Stimulated activated CD4-positive, alpha-beta T cell treated with anti-CD3 and anti-CD28 coated beads, Interleukin-15, amount 100 ng/mL, for 1 hour (primary cell): ENCODE measurements around the gene HSBP1.

ENCODE experiments used
- DNase-seq, 2 donors: peaks; one replicate each; pipeline ENCODE4 v3.0.0-alpha.2; 2020; ENCODE audit warnings: low read depth in 1 of 2, low spot score in 1 of 2

The HSBP1 gene

DNA sequence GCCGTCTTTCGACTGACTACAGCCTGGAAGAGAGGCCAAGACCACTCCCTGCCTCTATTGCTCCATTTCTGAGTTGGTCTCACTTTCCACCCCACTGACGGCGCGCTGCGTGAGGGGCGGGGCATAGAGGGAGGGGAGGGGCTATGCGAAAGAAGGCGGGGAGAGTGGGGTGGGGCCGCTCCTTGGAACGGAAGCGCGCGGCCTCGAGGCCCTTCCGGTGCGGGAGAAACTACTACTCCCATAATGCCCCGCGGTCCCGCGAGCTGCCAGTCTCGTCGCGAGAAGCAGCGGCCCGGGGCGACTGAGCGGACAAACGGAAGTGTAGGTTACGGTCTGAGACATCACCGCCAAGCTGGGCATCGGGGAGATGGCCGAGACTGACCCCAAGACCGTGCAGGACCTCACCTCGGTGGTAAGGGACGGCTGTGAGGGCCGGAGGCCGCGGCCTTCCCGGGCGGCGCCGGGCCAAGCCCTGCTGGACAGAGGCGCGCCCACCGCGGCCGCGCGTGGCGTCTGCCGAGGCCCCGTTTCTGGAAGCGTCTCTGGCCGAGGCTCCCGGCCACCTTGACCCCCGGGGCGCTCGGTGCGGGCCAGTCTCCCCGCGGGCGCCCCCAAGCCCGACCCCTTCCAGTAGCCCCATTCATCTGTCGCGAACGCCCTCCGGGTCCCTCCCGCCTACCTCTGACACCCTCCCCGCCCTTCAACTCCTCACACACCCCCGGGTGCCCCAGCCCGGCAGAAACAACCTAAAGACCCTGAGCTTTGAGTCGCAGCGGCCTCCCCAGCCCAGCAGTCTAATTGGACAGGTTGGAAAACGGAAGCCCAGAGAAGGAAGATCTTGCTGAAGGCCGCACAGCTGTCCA, at the start of gene HSBP1:
Gene HSBP1 (plus strand): TSS at position 269 of the 863 bp plus-strand sequence. CDS start 99 bp downstream, at position 368.
- peak; percentile 85 to 91 for DNase-seq

DNA sequence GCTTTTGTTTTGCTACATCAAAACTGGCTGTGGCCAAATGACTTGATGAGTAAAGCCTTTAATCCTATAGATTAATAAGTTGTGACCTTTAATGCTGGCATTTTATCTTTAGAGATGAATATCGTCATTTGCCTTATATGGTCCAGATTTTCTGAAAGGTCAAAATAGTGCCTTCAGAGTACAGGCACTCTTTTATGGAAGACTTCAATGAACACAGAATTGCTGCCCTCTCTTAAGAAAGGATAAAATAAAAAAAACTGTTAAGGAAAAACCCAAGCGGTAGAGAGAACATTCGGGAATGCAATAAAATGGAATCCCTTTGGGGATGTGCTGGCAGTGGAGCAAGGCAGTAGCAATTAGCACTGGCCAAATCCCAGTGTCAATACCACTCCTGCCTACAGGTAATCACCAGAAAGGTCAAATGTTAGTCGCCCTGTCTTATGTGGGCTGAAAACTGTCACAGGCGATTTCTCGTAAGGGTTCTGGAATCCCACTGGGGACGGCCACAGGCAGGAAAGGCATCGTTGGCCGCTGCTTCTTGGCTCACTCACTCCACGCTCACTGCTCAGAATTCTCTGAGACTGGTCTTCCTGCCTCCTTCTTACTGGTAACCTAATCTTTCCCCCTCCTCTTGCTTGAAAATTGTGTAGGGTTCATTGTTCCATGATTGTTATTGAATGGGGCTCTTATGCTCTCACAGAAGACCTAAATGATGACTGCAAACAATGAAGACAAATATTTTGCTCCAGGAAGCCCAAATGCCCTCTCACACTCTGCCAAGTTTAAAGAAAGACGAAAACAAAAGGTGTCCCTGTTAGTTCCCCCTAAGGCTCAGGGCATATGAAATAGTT, 45.4 kb upstream of the HSBP1 start:
- DNase-seq: no peak

DNA sequence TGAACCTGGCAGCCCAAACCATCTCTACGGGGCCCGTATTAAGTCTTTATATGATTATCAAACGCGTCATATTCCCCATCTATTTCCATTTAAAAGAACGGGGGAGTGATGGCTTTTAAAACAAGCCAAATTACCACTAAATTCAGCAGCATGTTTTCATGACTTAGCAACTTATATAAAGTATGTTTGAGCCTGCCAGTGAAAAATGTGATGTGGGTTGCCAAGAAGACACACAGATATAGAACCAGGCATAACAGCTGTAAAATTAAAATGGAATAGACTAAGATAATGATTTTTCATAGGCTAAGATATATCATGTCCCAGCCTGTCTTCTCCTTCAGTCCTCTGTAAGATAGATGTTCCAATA, 44.8 kb upstream of the HSBP1 start:
- no peak for DNase-seq

DNA sequence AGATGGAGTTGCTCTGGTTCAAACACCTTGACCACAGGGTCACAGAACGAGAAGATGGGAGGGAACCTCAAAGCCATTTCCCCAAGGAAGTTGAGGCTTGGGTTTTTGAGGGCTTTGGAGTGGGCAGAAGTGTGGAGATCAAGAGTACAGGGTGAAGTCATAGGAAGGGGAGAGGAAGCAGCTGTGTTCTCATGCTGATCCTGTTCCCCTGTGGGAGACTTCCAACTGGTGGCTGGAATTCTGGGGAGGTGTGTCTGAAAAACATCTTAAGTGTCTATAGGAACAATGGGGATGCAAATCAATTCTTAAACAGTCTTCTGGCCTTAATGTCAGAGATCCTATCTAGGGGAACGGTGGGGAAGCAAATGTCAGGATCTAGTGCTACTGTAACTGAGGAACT, 38.8 kb upstream of the HSBP1 start:
- DNase-seq: no peak

DNA sequence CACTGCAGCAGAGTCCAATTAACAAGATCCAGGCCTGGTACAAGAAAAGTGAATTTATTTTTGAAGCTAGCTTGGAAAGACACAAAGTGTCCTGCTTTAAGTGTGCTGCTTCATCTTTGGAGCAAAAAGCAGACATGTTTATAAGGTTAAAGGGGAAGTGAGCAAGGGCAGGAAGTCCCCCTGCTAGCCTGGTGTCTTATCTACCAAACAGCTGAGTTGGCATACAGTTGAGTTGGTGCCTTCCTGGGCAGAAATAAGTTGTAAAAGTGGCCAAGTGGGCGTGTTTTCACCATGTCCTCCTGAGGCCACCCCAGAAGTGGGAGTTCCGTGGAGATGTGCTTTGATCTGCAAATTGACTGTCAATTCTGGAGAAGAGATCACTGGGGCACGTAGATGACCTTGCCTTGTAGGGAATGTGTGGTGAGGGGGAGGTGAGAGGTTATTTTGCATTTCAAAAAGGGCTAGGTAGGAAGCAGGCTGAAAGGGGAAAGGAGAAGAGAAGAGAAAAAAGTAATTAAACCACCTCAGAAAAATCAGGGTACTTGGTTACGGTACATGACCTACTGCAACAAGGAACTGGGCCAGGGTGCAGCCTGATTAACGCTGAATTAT, 38.3 kb upstream of the HSBP1 start:
- no peak for DNase-seq

DNA sequence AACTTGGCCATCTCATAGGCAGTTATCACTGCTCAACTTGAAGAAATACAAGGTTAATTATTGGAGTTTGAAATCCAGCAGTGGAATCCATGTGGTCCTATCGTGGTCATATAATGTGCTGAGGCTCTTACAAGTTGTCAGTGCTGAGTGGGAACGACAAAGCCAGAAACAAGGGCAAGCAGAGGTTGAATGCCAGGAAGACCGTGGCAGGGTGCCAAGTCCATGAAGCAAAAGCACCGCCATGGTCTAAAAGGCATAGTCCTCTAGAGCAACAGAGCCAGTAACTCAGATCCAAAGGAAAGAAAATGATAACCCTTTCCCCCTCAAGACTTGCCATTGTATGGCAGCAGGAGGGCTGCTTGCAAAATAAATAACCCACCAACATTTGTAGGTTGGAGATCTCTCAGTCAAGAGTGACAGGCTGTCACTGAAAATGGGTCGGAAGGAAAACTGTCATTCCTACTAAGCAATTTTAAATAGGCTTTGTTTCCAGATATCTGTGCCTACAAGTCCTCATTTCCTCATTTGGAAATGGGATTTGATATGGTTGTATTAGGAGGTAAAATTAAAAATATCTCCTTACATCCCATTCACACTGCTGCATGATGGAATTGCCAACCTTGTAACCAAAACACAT, 36.4 kb upstream of the HSBP1 start:
- no peak for DNase-seq

DNA sequence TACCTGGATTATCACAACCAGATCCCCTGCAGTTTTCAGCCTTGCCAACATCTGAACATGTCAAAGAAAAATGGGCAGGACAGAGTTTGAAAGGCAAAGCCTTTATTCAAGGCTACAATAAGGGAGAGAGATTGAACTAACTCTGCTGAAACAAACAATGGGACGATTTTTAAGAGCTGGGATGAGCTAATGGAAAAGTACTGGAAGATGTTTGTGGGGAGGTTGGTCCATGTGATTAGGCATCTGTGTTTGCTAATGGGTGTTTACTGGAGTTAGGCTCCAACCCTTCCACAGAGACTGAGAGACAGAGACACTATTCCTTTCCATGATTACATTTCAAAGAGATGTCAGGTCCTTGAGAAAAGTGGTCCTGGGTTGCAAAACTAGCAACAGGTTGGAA, 35.0 kb upstream of the HSBP1 start:
- no peak for DNase-seq

DNA sequence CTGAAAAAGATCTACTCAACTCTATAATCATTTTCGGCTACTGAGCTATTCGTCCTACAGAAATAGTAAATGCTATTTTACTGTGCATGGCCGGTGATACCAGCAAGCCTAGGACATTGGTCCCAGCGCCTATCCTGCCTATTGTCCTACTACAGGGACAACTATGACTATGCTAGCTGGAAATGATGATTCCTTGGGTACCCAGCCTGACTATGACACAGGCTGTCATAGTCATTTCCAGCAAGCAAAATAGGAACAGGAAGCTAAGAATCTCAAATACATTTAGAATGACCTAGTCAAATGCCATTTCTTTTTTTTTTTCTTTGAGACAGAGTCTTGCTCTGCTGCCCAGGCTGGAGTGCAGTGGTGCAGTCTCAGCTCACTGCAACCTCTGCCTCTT, 33.7 kb upstream of the HSBP1 start:
- no peak for DNase-seq

DNA sequence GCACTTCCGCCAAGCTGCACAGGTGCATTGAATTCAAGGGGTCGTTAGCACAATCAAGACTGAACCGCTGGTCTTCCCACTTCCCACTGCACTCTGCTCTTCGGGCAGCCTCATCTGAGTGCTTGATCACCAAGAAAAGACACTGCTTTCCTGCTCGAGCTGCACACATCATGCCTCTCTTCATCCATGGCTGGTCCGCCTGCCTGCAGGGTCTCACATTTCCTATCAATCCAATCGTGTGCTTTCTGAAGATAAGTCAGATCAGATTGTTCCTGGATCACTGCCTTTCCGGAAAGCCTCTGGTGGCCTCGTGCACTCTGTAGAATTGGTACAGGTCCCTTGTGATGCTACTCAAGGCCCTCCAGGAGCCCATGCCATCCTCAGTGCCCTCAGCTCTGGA, 30.8 kb upstream of the HSBP1 start:
- DNase-seq: no peak

DNA sequence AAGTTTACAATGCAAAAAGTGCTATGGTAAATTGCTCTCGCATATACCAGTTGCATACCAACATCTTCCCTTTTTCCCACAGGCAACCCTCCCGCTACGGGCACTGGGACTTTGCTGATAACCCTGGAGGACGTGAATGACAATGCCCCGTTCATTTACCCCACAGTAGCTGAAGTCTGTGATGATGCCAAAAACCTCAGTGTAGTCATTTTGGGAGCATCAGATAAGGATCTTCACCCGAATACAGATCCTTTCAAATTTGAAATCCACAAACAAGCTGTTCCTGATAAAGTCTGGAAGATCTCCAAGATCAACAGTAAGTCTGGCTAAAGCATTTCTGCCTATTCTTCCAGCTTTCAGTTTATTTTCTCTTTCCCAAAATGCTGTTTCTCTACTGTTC, 27.9 kb upstream of the HSBP1 start:
- no peak for DNase-seq

DNA sequence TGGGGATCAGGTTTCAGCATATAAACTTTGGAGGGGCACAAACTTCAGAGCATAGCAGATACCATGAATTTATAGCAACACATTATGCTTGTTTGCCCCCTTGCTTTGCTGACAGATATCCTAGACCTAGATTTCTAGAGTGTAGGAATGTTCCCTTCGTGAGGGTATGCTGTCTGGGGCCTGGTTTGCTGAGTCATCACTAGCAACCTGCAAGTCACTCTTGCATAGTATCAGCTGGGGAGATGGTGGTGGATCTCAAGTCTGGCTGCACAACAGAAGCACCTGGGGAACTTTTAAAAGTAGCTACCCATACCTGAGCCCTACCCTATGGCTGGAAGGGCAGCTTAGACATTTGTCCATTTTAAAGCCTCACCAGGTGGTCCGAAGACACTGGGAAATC, 22.3 kb upstream of the HSBP1 start:
- no peak for DNase-seq

DNA sequence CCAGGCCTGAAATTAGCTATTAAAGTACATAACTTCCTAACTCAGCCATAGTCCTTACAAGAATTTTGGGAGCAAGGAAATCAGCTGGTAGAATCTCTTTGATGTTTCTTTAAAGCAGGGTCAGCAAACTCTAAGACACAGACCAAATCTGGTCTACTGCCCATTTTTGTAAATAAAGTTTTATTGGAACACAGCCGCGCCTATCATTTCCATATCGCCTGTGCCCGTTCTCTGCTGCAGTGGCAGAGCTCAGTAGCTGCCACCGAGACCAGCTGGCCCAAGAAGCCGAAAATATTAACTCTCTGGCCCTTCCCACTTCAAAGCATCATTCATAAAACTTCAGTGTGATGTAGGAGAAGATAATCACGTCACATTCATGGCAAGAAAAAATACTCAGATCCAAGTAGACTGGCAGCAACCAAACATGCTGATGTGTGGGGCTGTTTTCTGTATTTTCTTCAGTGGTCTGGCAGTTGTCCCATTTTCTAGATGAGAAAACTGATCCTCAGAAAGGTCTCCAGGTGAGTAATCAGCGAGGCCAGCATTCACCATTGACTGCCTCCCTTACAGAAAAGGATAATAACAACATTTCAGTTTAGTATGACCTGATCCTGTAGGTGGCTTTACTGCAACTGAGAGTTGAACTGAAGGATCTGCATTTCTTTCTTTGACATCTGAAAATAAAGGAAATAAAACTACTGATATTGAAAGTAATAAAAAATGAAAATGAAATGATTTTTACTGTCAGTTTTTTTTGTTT, 18.0 kb upstream of the HSBP1 start:
- no peak for DNase-seq

DNA sequence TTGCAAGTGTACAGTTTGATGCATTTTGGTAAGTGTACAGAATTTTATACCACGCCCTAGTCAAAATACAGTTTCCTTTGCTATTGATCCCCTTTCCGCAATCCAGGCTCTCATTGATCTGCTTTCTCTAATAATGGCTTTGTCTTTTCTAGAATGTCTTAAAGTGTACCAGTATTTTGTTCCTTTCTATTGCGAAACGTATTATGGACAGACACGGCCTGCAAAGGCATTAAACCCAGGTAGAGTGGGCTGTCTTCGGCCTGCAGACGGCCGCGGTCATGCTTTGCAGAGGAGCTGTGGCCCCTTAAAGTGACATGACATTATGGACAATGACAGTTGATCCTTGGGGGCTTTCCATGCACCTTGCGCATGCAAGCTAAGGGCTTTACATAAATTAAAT, 15.9 kb upstream of the HSBP1 start:
- DNase-seq: no peak

DNA sequence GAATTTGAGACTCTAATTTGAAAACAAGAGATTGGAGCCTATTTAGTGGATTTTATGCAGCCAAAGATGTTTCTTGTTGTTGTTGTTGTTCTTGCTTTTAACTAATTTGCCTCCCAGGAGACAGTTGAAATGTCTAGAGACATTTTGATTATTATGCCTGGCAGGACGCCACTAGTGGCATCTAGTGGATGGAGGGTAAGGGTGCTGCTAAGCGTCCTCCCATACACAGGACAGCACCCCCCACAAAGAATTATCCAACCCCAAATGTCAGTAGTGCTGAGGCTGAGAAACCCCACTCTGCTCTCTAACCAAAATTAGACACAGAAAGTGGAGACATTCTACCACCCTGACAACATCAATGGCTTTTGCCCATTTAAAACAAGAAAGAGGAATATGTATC, 15.4 kb upstream of the HSBP1 start:
- DNase-seq: no peak

DNA sequence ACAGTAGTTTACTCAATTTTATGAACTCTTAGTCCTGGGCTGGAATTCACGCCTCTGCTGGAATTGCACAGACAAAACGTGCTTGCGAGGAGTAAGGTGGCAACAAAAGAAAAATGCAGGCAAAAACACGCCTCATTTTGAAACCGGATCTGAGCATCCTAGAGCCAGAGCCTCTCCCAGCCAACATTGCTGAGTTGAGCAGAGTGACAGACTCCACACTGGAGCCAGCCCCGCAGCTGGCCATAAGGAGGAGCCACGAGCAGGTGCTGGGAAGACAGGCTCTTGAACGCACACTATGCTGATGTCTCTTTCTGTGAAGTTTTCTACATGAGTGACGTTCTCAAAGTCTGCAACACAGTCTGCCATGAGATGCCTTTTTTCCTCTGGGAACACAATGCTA, 14.6 kb upstream of the HSBP1 start:
- DNase-seq: no peak

DNA sequence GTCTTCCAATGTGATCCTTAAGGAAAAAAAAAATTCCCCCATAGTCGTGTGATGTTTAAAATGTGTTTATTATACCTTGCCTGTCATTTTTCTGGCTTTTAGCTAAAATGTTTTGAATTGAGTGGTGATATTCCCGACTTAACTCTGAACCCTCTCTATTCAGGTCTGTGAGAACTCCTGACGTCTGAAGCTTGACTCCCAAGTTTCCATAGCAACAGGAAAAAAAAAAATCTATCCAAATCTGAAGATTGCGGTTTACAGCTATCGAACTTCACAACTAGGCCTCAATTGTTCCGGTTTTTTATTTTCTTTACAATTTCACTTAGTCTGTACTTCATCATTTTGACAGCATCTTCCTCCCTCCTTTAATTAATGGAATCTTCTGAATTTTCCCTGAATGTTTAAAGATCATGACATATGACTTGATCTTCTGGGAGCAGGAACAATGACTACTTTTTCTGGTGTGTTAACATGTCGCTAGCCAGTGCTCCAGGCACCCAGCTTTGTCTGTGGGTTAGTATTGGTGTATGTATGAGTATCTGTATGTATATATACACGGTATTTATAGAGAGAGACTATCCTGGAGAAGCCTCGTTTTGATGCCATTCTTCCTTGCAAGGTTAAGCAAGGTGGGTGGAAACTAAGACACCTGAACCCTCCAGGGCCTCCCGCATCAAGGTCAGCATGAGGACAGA, 12.8 kb upstream of the HSBP1 start:
- DNase-seq: no peak

DNA sequence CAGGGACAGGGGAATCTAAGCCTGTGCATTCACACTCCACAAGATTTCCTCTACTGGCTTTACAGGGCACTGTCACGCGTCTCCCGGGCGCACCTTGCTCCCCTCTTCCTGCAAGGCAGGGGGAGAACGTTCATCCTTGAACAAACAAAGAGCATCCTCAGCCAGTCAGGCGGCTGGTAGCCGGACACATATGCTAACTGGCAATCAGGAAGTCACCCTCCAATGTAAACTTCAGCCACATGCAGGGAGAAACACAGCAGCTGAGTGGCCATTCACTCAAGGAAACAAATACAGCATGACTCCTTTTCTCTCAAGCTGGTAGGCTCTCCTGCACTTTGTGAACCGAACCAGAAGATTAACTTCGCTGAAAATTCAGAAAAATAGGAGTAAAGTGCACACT, 10.8 kb upstream of the HSBP1 start:
- no peak for DNase-seq

DNA sequence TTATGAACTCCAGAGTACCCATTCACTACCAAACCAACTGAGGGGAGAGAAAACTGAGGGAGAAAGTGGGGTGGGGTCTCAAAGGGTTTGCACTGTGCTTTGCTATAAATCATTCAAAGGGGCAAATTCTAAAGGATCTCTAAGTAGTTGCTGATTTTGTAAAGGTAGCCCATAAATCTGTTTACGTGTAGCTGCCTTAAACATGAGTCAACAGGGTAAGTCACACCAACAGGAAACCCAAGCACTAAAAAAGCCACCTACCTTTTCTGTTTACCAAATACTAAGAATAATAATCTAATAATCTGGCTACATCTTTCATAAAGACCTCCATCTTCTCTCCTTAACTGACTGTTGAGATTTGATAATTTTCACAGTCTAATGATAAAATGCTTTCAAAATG, 8.4 kb upstream of the HSBP1 start:
- DNase-seq: no peak

DNA sequence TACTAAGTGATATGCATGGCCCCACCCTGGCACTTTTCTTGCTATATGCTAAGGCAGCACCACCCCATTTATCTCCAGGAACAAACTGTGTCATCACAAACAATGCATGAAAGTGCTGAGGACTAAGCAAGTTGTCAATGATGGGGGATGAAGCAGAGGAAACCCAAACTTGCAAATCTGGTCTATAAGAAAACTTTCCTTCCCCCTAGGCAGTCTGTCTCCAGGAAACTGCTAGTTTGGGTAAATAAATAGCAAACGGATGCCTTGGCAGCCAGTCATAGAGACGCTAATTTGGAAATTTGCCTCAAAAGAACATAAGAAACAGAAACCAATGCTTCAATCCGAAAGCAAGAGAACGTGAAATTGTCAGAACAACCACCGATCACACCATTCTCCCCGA, 5.6 kb upstream of the HSBP1 start:
- DNase-seq: no peak

DNA sequence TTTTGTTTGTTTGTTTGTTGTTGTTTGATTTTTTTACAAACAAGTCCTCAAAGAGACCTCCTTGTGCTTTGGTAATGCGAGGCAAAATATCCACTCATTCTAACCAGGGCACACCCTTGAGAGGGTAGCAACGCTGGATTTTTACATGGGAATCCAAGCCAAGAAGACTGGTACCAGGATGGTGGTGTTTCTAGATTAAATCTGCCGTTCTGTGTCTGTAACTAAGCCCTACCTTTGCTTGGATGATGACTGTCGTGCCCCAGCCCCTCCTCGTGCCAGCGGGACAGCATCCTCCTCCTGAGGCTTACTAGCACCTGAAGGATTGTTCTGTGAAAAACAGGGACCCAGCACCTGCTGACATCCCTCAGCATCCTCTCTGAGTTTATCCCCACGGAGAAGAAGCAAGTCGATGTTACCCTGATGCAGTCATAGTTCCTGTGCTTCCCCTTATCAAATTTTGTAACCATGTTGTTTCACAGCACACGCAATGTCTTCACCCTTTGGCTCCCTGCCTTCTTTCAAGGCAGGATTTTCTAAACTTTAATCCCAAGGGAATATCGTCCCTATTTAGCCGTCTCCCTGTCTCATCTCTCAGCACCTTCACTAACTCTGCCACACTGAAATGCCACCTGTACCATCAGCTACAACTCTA, 5.1 kb upstream of the HSBP1 start:
- DNase-seq: no peak
